ENCODE measurements around the gene PPP1R36. TPM values are rescaled to one million over a fixed set of nuclear protein-coding genes. Genes with fewer than 3 reads are reported as not detected.
"Not testable (repeated sequence)": the region's sequence is repeated elsewhere in the genome, so short reads cannot be mapped to it uniquely, and the experiment has no call there.

Gene PPP1R36
- total RNA-seq, 6 experiments from 2014 or later: 0.20 to 0.81 (median 0.27) TPM

- H3K36me3 Mint-ChIP-seq (ENCODE audit: low read depth): no peaks in the 10 kb centered on the region
- H3K9me3 Mint-ChIP-seq: no peaks in the 10 kb centered on the region
- H3K4me1 Mint-ChIP-seq (ENCODE audit: low read depth): peaks cover 25% of the 10 kb centered on the region
- DNase-seq: no peak
- no peaks in the 10 kb centered on the region for H3K27me3 Mint-ChIP-seq (ENCODE audit: insufficient read depth)
- no peak for TF ChIP-seq CTCF (IDR thresholded peaks at IDR 0.05)
- no peak overlapping the region for H3K27ac Mint-ChIP-seq
- no peak overlapping the region for H3K4me3 Mint-ChIP-seq
These were observed 13.9 kb downstream of the PPP1R36 start for GRCh38 chr14:64563696-64564095.

- H3K36me3 Mint-ChIP-seq (ENCODE audit: low read depth): no peaks in the 10 kb centered on the region
- peak; percentile 7 for DNase-seq
- no peaks in the 10 kb centered on the region for H3K9me3 Mint-ChIP-seq
- no peaks in the 10 kb centered on the region for H3K27me3 Mint-ChIP-seq (ENCODE audit: insufficient read depth)
- H3K4me3 Mint-ChIP-seq: no peak overlapping the region
- peaks cover 33% of the 10 kb centered on the region for H3K4me1 Mint-ChIP-seq (ENCODE audit: low read depth)
- peak; percentile 14; the same call in 1 of the 2 replicates for TF ChIP-seq CTCF (IDR thresholded peaks at IDR 0.05)
- H3K27ac Mint-ChIP-seq: peak overlapping the region; percentile 72
These were observed 16.9 kb downstream of the PPP1R36 start for GRCh38 chr14:64566651-64567122.

- Mint-ChIP-seq H3K36me3 (ENCODE audit: low read depth) (no peaks in the 10 kb centered on the region), H3K27me3 (ENCODE audit: insufficient read depth) (no peaks in the 10 kb centered on the region), H3K9me3 (no peaks in the 10 kb centered on the region), H3K4me1 (ENCODE audit: low read depth) (peaks cover 33% of the 10 kb centered on the region), H3K4me3 (peak overlapping the region; percentile 35; the same call in 1 of the 2 replicates), H3K27ac (peak overlapping the region; percentile 72)
- peak; percentile 71 for DNase-seq
- TF ChIP-seq CTCF (IDR thresholded peaks at IDR 0.05): no peak
These were observed 19.4 kb downstream of the PPP1R36 start for GRCh38 chr14:64569138-64569631.

- DNase-seq; H3K4me3 Mint-ChIP-seq; H3K36me3 Mint-ChIP-seq (ENCODE audit: low read depth); H3K27me3 Mint-ChIP-seq (ENCODE audit: insufficient read depth); H3K9me3 Mint-ChIP-seq: not testable (repeated sequence)
- Mint-ChIP-seq H3K27ac (peak overlapping the region; percentile 72), H3K4me1 (ENCODE audit: low read depth) (peaks cover 33% of the 10 kb centered on the region)
These were observed 19.9 kb downstream of the PPP1R36 start for GRCh38 chr14:64569646-64570045.

- no peak for DNase-seq
- no peaks in the 10 kb centered on the region for H3K9me3 Mint-ChIP-seq
- no peak overlapping the region for H3K4me3 Mint-ChIP-seq
- peaks cover 14% of the 10 kb centered on the region for H3K4me1 Mint-ChIP-seq (ENCODE audit: low read depth)
- no peaks in the 10 kb centered on the region; the same call in 1 of the 2 replicates for H3K27me3 Mint-ChIP-seq (ENCODE audit: insufficient read depth)
- no peak for TF ChIP-seq CTCF (IDR thresholded peaks at IDR 0.05)
- no peak overlapping the region for H3K27ac Mint-ChIP-seq
- H3K36me3 Mint-ChIP-seq (ENCODE audit: low read depth): no peaks in the 10 kb centered on the region
These were observed 22.8 kb downstream of the PPP1R36 start for GRCh38 chr14:64572386-64573104.

GRCh38 chr14:64573109-64573508, 23.3 kb downstream of the PPP1R36 start:
- H3K4me1 Mint-ChIP-seq (ENCODE audit: low read depth): peaks cover 14% of the 10 kb centered on the region
- H3K27ac Mint-ChIP-seq: no peak overlapping the region
- H3K4me3 Mint-ChIP-seq: no peak overlapping the region
- TF ChIP-seq CTCF (IDR thresholded peaks at IDR 0.05): no peak
- H3K9me3 Mint-ChIP-seq: no peaks in the 10 kb centered on the region
- H3K27me3 Mint-ChIP-seq (ENCODE audit: insufficient read depth): no peaks in the 10 kb centered on the region; the same call in 1 of the 2 replicates
- no peaks in the 10 kb centered on the region for H3K36me3 Mint-ChIP-seq (ENCODE audit: low read depth)
- no peak for DNase-seq

Measured in HFFc6 (cell line).